ENCODE results near the gene LY6G6D. TPM values are rescaled to one million over a fixed set of nuclear protein-coding genes. Genes with fewer than 3 reads are reported as not detected.

LY6G6D gene, protein sequence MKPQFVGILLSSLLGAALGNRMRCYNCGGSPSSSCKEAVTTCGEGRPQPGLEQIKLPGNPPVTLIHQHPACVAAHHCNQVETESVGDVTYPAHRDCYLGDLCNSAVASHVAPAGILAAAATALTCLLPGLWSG
- not detected for total RNA-seq

DNA sequence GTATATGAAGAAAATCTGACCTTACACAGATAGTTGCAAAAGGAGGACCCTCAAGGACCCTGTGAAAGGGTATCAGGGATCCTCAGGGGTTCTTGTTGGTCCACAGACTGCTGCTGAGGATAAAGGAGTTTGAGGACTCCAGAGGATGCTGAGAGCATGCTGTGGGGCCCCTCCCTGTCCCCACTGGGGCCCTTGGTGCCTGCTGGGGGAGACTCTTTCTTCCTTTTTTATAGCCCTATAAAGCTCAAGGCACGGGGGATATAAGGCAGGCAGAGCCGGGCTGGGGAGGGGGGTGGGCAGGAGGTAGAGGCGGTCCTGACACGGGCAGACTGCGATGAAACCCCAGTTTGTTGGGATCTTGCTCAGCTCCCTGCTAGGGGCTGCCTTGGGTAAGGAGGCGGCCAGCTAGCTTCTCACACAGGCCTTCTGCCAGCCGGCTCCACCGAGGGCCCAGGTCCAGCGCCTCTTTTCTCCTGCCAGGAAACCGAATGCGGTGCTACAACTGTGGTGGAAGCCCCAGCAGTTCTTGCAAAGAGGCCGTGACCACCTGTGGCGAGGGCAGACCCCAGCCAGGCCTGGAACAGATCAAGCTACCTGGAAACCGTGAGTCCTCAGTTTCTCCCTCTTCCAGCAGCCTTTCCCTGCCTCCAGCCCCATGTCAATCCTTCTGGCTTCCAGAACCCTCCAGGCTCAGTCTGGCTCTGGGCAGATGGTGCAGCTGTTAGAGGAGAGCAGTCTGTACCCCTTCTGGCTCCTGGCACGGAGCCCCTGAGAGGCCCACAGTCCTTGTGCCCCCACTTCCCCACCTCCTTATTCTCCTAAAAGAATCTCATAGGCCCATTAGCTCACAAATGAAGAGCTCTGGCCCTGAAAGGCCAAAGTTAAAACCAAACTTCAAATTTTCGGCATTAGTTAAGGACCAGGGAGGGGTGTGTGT is at the start of gene LY6G6D:
LY6G6D (plus strand) TSS at position 327 of the 937 bp plus-strand sequence; CDS start at position 335, 8 bp downstream.
- Histone ChIP-seq H3K27ac (no peak within 1 kb of the TSS), H3K9me3 (no peaks in the 10 kb centered on the region), H3K4me1 (no peaks in the 10 kb centered on the region), H3K36me3 (no peaks in the 10 kb centered on the region), H3K4me3 (no peak within 1 kb of the TSS), H3K27me3 (no peaks in the 10 kb centered on the region)
- no peak for DNase-seq (ENCODE audit: low spot score in 2 of 2)
- intact Hi-C loops (cut with DNase I): no loop called here
- TF ChIP-seq, protein P1, sequence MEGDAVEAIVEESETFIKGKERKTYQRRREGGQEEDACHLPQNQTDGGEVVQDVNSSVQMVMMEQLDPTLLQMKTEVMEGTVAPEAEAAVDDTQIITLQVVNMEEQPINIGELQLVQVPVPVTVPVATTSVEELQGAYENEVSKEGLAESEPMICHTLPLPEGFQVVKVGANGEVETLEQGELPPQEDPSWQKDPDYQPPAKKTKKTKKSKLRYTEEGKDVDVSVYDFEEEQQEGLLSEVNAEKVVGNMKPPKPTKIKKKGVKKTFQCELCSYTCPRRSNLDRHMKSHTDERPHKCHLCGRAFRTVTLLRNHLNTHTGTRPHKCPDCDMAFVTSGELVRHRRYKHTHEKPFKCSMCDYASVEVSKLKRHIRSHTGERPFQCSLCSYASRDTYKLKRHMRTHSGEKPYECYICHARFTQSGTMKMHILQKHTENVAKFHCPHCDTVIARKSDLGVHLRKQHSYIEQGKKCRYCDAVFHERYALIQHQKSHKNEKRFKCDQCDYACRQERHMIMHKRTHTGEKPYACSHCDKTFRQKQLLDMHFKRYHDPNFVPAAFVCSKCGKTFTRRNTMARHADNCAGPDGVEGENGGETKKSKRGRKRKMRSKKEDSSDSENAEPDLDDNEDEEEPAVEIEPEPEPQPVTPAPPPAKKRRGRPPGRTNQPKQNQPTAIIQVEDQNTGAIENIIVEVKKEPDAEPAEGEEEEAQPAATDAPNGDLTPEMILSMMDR (IDR thresholded peaks at IDR 0.05): no peak

DNA sequence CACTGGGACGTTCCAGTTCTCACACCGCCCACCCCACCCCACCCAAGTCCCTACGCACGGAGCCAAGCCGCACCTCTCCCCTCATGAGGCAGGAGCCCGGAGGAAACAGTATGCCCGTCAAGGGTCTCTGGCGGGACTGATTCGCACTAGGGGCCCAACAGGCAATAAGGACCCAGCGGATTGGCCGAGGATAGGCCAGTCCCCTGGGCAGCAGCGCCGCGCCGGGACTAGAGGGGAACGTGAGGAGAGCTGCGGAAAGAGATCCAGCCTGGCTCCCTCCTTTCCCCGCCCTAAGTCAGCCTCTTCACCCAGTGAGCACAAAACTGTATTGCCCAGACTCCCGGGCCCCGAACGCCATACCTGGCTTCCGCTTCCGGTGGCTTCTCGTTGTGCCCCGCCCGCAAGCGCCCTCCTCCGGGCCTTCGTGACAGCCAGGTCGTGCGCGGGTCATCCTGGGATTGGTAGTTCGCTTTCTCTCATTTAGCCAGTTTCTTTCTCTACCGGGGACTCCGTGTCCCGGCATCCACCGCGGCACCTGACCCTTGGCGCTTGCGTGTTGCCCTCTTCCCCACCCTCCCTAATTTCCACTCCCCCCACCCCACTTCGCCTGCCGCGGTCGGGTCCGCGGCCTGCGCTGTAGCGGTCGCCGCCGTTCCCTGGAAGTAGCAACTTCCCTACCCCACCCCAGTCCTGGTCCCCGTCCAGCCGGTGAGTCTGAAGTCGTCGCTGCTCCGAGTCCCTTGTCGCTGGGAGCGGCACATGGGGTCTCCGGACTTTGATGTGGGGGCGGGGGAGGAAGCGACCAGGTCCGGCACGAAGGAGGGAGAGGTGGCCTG is 49.4 kb upstream of the LY6G6D start, which contains the start of gene CSNK2B:
CSNK2B (plus strand) TSS at position 580 of the 836 bp plus-strand sequence. CDS start 752 bp downstream, outside the sequence.
- peak; percentile 97 to 99 for DNase-seq (ENCODE audit: low spot score in 2 of 2)
- peaks cover 42% of the 10 kb centered on the region in 2 donors for H3K36me3 ChIP-seq
- H3K9me3 ChIP-seq: no peaks in the 10 kb centered on the region
- H3K4me3 ChIP-seq: peak within 1 kb of the TSS; percentile 72 to 97
- H3K27ac ChIP-seq: peak within 1 kb of the TSS; percentile 91 to 97
- intact Hi-C loops (cut with DNase I): loop anchor here (1.0 to 10.0 kb wide), 7 partner anchors 13 to 1649 kb away; partner anchors contain the start of genes ABHD16A, AGPAT1, BAG6 and DDAH2
- no peaks in the 10 kb centered on the region for H3K27me3 ChIP-seq
- TF ChIP-seq, protein P1 (IDR thresholded peaks at IDR 0.05): peak in 1 of 3 experiments; percentile 35
- H3K4me1 ChIP-seq: peaks cover 16 to 34% of the 10 kb centered on the region in 2 donors

DNA sequence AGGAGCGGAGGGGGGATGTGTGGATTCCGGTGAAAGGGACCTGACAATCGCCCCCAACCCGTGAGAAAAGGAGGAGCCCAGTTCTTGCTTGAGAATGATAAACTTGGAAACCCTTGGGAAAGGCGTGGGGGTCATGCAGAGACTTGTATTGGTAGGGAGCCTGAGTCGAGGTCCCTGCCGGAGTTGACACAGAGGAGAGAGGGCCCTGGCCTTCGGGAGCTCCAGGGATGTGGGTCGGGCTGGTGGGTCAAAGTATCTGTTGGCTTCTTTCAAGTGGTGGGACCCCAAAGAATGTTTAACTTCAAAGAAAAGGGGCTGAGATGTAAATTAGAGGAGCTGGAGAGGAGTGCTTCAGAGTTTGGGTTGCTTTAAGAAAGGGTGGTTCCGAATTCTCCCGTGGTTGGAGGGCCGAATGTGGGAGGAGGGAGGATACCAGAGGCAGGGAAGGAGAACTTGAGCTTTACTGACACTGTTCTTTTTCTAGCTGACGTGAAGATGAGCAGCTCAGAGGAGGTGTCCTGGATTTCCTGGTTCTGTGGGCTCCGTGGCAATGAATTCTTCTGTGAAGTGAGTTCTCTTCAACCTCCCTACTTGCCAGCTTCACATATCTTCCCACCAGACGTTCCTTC is 48.7 kb upstream of the LY6G6D start:
- Histone ChIP-seq H3K36me3 (peaks cover 49 to 50% of the 10 kb centered on the region in 2 donors), H3K4me1 (peaks cover 16 to 29% of the 10 kb centered on the region in 2 donors), H3K27ac (peak overlapping the region; percentile 91 to 97)

DNA sequence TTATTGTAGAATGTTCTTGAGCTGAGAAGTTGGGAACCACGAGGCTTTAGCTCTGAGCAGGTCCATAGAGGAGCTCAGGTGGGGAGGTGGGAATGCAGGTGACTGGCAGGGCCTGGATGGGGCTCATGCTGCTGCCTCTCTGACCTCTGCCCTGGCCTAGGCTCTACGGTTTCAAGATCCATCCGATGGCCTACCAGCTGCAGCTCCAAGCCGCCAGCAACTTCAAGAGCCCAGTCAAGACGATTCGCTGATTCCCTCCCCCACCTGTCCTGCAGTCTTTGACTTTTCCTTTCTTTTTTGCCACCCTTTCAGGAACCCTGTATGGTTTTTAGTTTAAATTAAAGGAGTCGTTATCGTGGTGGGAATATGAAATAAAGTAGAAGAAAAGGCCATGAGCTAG is 45.5 kb upstream of the LY6G6D start, which contains the start of gene LY6G5B:
LY6G5B (plus strand) TSS at position 301 of the 400 bp plus-strand sequence. CDS start 975 bp downstream, outside the sequence.
- intact Hi-C loops (cut with DNase I): loop anchor here (5.0 to 10.0 kb wide), 4 partner anchors 163 to 1645 kb away; partner anchors contain the start of genes AGPAT1, NELFE, RNF5 and SKIC2
- TF ChIP-seq, protein P1 (IDR thresholded peaks at IDR 0.05): no peak

More for the DNA sequence above, 48.7 kb upstream of the LY6G6D start:
- intact Hi-C loops (cut with DNase I): loop anchor here (1.0 to 10.0 kb wide), 6 partner anchors 37 to 1648 kb away; partner anchors contain the start of genes ABHD16A, AGPAT1, DDAH2 and NELFE
- TF ChIP-seq, protein P1 (IDR thresholded peaks at IDR 0.05): no peak
- Histone ChIP-seq H3K27me3 (no peaks in the 10 kb centered on the region), H3K9me3 (no peaks in the 10 kb centered on the region), H3K4me3 (peak overlapping the region; percentile 72 to 97)
- no peak for DNase-seq (ENCODE audit: low spot score in 2 of 2)

More for the DNA sequence above, 45.5 kb upstream of the LY6G6D start, which contains the start of gene LY6G5B:
- H3K4me1 ChIP-seq: peaks cover 5 to 12% of the 10 kb centered on the region in 2 donors
- no peak within 1 kb of the TSS for H3K4me3 ChIP-seq
- H3K27me3 ChIP-seq: no peaks in the 10 kb centered on the region
- peaks cover 61 to 67% of the 10 kb centered on the region in 2 donors for H3K36me3 ChIP-seq
- H3K9me3 ChIP-seq: no peaks in the 10 kb centered on the region
- DNase-seq (ENCODE audit: low spot score in 2 of 2): no peak
- no peak within 1 kb of the TSS for H3K27ac ChIP-seq

Data from ascending aorta (tissue), 2 donors.